Activated effector memory CD4-positive, alpha-beta T cell treated with Interleukin-2 at 50 U/mL for 16 hours (primary cell): Measurements from ENCODE around the gene GNA14.

Experiments
- DNase-seq: peaks from one replicate; pipeline ENCODE4 v3.0.0-alpha.2; 2020

GNA14 gene

DNA sequence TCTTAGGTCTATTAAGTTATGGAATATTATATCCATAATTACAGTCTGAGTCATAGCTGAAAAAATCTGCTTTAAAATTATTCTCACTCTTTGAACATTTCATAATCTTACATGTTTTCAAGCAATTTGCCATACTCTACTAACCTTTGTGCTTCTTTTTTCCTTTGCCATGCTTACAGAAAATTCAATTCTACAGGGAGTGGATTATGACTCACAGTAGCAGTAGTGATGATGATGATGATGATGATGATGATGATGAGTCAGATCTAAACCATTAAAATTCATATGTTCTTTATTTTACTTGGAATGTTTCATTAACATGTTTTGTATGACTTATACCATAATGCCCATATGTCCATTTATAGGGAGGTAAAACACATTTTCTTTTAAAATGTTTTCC, 263.7 kb downstream of the GNA14 start:
- DNase-seq: no peak

DNA sequence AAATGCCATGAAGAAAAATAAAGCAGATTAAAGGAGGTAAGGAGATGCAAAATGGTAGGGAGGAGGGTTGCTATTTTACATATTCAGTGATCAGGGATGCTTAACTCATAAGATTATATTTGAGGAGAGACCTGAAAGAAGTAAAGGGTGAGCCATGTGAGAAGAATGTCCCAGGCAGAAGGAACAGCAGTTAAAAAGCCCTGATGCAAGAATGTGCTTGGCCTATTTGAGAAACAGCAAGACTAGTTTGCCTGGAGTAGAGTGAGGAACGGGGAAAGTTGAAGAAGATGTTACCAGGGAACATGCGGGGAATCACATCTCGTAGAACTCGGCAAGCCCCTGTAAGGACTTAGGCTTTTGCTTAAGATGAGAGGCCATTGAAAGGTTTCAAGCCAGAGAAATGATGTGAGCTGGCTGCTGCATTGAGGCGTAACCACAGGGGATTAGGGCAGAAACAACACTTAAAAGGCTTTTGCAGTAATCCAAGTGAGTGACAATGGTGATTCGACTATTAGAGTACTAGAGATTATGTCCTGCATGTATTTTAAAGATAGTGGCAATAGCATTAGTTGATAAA, 272.1 kb downstream of the GNA14 start:
- DNase-seq: no peak

DNA sequence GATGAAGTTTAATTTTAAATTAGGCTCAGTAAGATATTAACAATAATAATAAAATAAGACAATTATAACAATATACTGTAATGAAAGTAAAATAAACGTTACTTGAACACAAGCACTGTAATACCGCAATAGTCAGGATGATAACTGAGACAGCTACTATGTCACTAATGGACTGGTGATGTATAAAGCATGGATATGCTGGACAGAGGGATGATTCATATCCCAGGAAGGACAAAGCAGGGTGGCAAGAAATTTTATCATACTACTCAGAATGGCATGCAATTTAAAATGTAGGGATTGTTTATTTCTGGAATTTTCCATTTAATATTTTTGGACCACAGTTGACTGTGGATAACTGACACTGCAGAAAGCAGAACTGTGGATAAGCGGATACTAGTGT, 273.9 kb downstream of the GNA14 start:
- no peak for DNase-seq
